Neural cell (in vitro differentiated cells): ENCODE measurements around the gene TTC23. TPM values are rescaled to one million over a fixed set of nuclear protein-coding genes. Genes with fewer than 3 reads are reported as not detected.

Experiments used
- H2AFZ ChIP-seq: fragments of 200-600, 300-800 bp; sonication (generic), shearing (Covaris generic); 2 replicates; pipeline ENCODE4 v1.6.0; 2014; ENCODE audit warnings: low read depth, mild to moderate bottlenecking, antibody characterized with exemption, low read length, moderate library complexity
- H3F3A ChIP-seq: fragments of 200-600 bp; shearing (Covaris generic); 2 replicates; pipeline ENCODE4 v1.6.1; 2016; ENCODE audit warnings: mild to moderate bottlenecking, moderate library complexity, mixed read lengths, antibody characterized with exemption, low read length; ENCODE audit not compliant: insufficient read depth, poor library complexity, severe bottlenecking
- H3K27ac ChIP-seq: fragments of 200-600, 300-800 bp; sonication (generic), shearing (Covaris generic); 2 replicates; pipeline ENCODE4 v1.5.1; 2014; ENCODE audit warnings: mild to moderate bottlenecking, low read length, moderate library complexity
- H3K27me3 ChIP-seq: fragments of 300-800, 200-600 bp; sonication (generic), shearing (Covaris generic); 2 replicates; pipeline ENCODE4 v1.6.0; 2014; ENCODE audit warnings: mild to moderate bottlenecking, low read depth, low read length, moderate library complexity; ENCODE audit not compliant: insufficient read depth
- H3K36me3 ChIP-seq: fragments of 300-800, 200-600 bp; sonication (generic), shearing (Covaris generic); 2 replicates; pipeline ENCODE4 v1.5.1; 2014; ENCODE audit warnings: mild to moderate bottlenecking, antibody characterized with exemption, low read length, moderate library complexity; ENCODE audit not compliant: insufficient read depth
- H3K4me2 ChIP-seq: fragments of 300-800, 200-600 bp; sonication (generic), shearing (Covaris generic); 2 replicates; pipeline ENCODE4 v1.6.0; 2014; ENCODE audit warnings: mild to moderate bottlenecking, low read length
- H3K4me3 ChIP-seq: fragments of 300-800, 200-600 bp; sonication (generic), shearing (Covaris generic); 2 replicates; pipeline ENCODE4 v1.5.1; 2014; ENCODE audit warnings: mild to moderate bottlenecking, low read length, moderate library complexity
- H3K79me2 ChIP-seq: fragments of 200-600 bp; shearing (Covaris generic); replicated peaks from 2 replicates; pipeline ENCODE4 v1.6.0; 2014; ENCODE audit warnings: mild to moderate bottlenecking, low read length, moderate library complexity; ENCODE audit not compliant: insufficient read depth
- H3K9ac ChIP-seq: fragments of 300-800, 200-600 bp; sonication (generic), shearing (Covaris generic); 2 replicates; pipeline ENCODE4 v1.6.1; 2016; ENCODE audit warnings: mild to moderate bottlenecking, low read length, mixed read lengths
- H3K9me2 ChIP-seq: fragments of 200-600 bp; shearing (Covaris generic); 2 replicates; pipeline ENCODE4 v1.6.1; 2016; ENCODE audit warnings: mild to moderate bottlenecking, low read length, mixed read lengths; ENCODE audit not compliant: insufficient read depth
- H3K9me3 ChIP-seq: fragments of 200-600, 300-800 bp; sonication (generic), shearing (Covaris generic); 2 replicates; pipeline ENCODE4 v1.6.1; 2016; ENCODE audit warnings: mild to moderate bottlenecking, mixed run types, low read length, moderate library complexity, mixed read lengths
- H4K20me1 ChIP-seq: fragments of 200-600 bp; shearing (Covaris generic); 2 replicates; pipeline ENCODE4 v1.6.1; 2016; ENCODE audit warnings: mild to moderate bottlenecking, mixed run types; ENCODE audit not compliant: insufficient read depth
- CTCF ChIP-seq: fragments of 450-650 bp; IDR thresholded peaks from 2 replicates; pipeline ENCODE4 v1.5.1; 2014; ENCODE audit warnings: antibody characterized with exemption, mild to moderate bottlenecking, moderate library complexity; ENCODE audit not compliant: poor library complexity, severe bottlenecking
- EP300 ChIP-seq: fragments of 450-650 bp; conservative IDR thresholded peaks from 2 replicates; pipeline ENCODE4 v1.6.1; 2014; ENCODE audit warnings: antibody characterized with exemption, mild to moderate bottlenecking, moderate library complexity; ENCODE audit not compliant: poor library complexity, severe bottlenecking
- EZH2 ChIP-seq: fragments of 200-600, 300-800 bp; shearing (Covaris generic), sonication (generic); IDR thresholded peaks from 2 replicates; pipeline ENCODE4 v1.6.1; 2014; ENCODE audit warnings: antibody characterized with exemption, low read length, borderline replicate concordance, mild to moderate bottlenecking; ENCODE audit not compliant: insufficient read depth, poor library complexity, severe bottlenecking
- MXI1 ChIP-seq: fragments of 450-650 bp; conservative IDR thresholded peaks from 2 replicates; pipeline ENCODE4 v1.6.1; 2014; ENCODE audit warnings: antibody characterized with exemption, mild to moderate bottlenecking; ENCODE audit not compliant: poor library complexity, severe bottlenecking
- POLR2AphosphoS5 ChIP-seq: IDR thresholded peaks from 2 replicates; pipeline ENCODE4 v1.6.1; 2012
- RAD21 ChIP-seq: fragments of 450-650 bp; conservative IDR thresholded peaks from 2 replicates; pipeline ENCODE4 v1.6.1; 2014; ENCODE audit warnings: antibody characterized with exemption, mild to moderate bottlenecking, moderate library complexity
- REST ChIP-seq: IDR thresholded peaks from 2 replicates; pipeline ENCODE4 v1.6.1; 2012; ENCODE audit warnings: borderline replicate concordance
- SMC3 ChIP-seq: fragments of 450-650 bp; conservative IDR thresholded peaks from 2 replicates; pipeline ENCODE4 v1.6.1; 2014; ENCODE audit warnings: antibody characterized with exemption, mild to moderate bottlenecking, moderate library complexity; ENCODE audit not compliant: poor library complexity
- TAF1 ChIP-seq: IDR thresholded peaks from 2 replicates; pipeline ENCODE4 v1.6.1; 2012; ENCODE audit warnings: low read depth
- polyA plus RNA-seq: library from polyadenylated mRNA; depleted of rRNA; stranded (reverse); fragments of >200 nt; gene quantifications from 2 replicates; pipeline ENCODE4 v1.2.3, GENCODE V29; 2014

TTC23 gene
- polyA plus RNA-seq, 1 donor from 2014 or later, result 6.2 TPM

GRCh38 chr15:99129644-99130043, 119.7 kb downstream of the TTC23 start:
- H2AFZ ChIP-seq, result no peak overlapping the region
- no peak overlapping the region for H3K4me2 ChIP-seq
- H3F3A ChIP-seq, result no peaks in the 10 kb centered on the region
- H3K27ac ChIP-seq, result no peak overlapping the region
- no peak overlapping the region for H3K4me3 ChIP-seq
- no peaks in the 10 kb centered on the region for H3K79me2 ChIP-seq
- no peaks in the 10 kb centered on the region for H3K36me3 ChIP-seq
- H3K9ac ChIP-seq, result no peak overlapping the region
- no peak for TF ChIP-seq RAD21
- TF ChIP-seq TAF1, result no peak
- no peak for TF ChIP-seq REST
- no peak for TF ChIP-seq CTCF
- no peak for TF ChIP-seq SMC3
- no peak for TF ChIP-seq POLR2AphosphoS5
- TF ChIP-seq EP300, result no peak
- TF ChIP-seq EZH2, result no peak
- no peak for TF ChIP-seq MXI1
- no peaks in the 10 kb centered on the region for H4K20me1 ChIP-seq
- H3K9me2 ChIP-seq, result no peaks in the 10 kb centered on the region
- H3K9me3 ChIP-seq, result no peaks in the 10 kb centered on the region
- no peaks in the 10 kb centered on the region for H3K27me3 ChIP-seq

- Histone ChIP-seq H3K4me3 (no peak overlapping the region), H3K79me2 (no peaks in the 10 kb centered on the region), H3K27ac (no peak overlapping the region), H3K27me3 (no peaks in the 10 kb centered on the region), H3K36me3 (no peaks in the 10 kb centered on the region), H4K20me1 (no peaks in the 10 kb centered on the region), H3K9ac (no peak overlapping the region), H3K9me2 (no peaks in the 10 kb centered on the region), H2AFZ (no peak overlapping the region), H3K4me2 (no peak overlapping the region), H3F3A (no peaks in the 10 kb centered on the region), H3K9me3 (no peaks in the 10 kb centered on the region)
- TF ChIP-seq CTCF, result no peak
- no peak for TF ChIP-seq EP300
- no peak for TF ChIP-seq SMC3
- no peak for TF ChIP-seq POLR2AphosphoS5
- no peak for TF ChIP-seq TAF1
- TF ChIP-seq MXI1, result no peak
- no peak for TF ChIP-seq EZH2
- no peak for TF ChIP-seq RAD21
- no peak for TF ChIP-seq REST
These were observed 121.0 kb downstream of the TTC23 start for GRCh38 chr15:99128411-99128810.
